ENCODE measurements around the gene DMRTC2.

The DMRTC2 gene

DNA sequence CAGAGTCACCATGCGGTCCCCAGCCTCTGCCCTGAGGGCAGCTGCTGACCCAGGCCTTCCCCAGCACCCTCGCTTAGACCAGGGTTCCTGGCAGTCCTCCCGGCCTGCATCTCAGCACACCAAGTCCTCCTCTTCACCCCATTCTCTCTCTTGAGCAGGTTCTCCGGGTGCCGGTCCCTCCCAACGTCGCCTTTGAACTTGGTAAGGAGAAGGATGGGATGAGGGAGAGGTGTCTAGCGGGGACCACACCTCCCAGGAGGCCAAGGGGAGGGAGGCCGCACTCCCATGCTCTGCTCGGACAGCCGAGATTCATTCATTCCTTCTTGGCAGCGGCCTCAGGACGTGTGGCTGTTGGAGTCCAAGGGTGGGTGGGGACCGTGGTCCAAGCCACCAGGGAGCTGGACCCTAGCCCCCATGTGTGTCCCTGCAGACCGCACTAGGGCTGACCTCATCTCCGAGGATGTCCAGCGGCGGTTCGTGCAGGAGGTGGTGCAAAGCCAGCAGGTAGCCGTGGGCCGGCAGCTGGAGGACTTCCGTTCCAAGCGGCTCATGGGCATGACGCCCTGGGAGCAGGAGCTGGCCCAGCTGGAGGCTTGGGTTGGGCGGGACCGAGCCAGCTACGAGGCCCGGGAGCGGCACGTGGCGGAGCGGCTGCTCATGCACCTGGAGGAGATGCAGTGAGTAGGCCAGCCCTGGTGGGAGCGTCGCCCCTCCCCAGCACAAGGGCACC lies 47.5 kb downstream of the DMRTC2 start:
- TF ChIP-seq ZFX (IDR thresholded peaks at IDR 0.05) = no peak
- TF ChIP-seq, protein P1, sequence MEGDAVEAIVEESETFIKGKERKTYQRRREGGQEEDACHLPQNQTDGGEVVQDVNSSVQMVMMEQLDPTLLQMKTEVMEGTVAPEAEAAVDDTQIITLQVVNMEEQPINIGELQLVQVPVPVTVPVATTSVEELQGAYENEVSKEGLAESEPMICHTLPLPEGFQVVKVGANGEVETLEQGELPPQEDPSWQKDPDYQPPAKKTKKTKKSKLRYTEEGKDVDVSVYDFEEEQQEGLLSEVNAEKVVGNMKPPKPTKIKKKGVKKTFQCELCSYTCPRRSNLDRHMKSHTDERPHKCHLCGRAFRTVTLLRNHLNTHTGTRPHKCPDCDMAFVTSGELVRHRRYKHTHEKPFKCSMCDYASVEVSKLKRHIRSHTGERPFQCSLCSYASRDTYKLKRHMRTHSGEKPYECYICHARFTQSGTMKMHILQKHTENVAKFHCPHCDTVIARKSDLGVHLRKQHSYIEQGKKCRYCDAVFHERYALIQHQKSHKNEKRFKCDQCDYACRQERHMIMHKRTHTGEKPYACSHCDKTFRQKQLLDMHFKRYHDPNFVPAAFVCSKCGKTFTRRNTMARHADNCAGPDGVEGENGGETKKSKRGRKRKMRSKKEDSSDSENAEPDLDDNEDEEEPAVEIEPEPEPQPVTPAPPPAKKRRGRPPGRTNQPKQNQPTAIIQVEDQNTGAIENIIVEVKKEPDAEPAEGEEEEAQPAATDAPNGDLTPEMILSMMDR (conservative IDR thresholded peaks at IDR 0.05) = no peak

DNA sequence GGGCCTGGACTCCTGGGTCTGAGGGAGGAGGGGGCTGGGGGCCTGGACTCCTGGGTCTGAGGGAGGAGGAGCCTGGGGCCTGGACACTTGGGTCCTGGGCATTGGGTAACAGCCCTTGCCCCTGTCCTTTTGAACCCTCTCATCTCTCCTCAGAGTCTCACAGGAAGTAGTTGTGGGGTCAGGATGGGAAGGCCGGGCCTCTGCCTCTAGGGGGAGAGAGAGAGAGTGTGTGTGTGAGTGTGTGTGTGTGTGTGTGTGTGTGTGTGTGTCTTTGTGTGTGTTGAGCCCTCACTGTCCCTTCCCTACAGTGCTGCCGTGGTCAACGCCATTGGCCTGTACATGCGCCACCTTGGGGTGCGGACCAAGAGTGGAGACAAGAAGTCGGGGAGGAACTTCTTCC lies 49.1 kb downstream of the DMRTC2 start:
- TF ChIP-seq ZFX (IDR thresholded peaks at IDR 0.05) = no peak
- TF ChIP-seq, protein P1 (conservative IDR thresholded peaks at IDR 0.05) = no peak
- H3K27ac ChIP-seq = no peak overlapping the region

More for the DNA sequence above, 47.5 kb downstream of the DMRTC2 start:
- H3K27ac ChIP-seq = no peak overlapping the region

DNA sequence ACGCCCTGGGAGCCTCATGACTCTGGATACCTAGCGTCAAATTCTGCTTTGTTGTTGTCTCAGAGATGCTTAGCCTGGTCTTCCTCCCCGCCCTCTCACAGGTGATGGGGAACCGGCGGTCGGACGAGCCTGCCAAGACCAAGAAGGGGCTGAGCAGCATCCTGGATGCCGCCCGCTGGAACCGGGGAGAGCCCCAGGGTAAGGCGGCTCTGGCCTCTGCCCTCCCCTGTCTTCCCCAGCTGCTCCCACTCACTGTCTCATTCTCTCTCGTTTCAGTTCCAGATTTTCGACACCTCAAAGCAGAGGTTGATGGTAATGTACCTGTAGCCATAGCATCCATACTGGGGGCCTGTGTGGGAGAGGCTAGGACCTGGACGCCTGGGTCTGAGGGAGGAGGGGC lies 49.5 kb downstream of the DMRTC2 start:
- TF ChIP-seq ZFX (IDR thresholded peaks at IDR 0.05) = no peak
- TF ChIP-seq, protein P1 (conservative IDR thresholded peaks at IDR 0.05) = no peak
- no peak overlapping the region for H3K27ac ChIP-seq

DNA sequence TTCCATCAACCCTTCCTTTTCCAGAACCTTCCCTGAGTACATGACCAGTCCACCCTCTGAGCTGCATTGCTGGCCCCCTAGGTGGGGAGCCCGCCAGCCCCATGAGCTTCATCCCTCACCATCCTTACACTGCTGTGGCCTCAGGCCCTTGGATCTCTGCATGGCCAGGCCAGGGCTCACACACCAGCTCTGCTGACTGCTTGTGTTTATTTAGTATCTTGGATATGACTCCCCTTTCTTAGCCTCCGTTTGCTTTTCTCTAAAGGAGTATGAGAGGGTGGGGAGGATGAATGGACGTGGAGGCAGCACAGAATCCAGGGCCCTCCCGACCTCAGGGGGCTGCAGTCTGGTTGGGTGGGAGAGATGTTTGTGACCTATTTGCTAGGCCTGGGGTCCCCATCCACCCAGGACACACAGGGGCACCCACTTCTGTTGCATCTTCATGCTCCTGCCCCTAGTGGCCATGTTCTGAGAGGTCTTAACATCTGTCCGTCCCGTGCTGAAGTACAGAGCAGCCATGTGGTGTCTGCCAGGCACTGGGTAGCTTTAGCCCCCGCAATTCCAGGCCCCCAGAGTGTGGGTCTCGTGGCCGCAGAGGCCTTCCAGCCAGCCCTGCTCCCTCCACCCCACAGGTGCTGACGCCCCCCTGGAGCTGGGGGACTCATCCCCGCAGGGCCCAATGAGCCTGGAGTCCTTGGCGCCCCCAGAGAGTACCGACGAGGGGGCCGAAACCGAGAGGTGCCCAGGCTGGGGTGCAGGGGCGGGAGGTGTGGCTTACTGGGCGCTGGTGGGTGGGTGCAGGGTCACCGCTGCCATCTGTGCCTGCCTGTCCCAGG lies 51.1 kb downstream of the DMRTC2 start:
- TF ChIP-seq ZFX (IDR thresholded peaks at IDR 0.05) = no peak
- TF ChIP-seq, protein P1 (conservative IDR thresholded peaks at IDR 0.05) = no peak; the same call in 1 of the 2 replicates
- H3K27ac ChIP-seq = no peak overlapping the region

DNA sequence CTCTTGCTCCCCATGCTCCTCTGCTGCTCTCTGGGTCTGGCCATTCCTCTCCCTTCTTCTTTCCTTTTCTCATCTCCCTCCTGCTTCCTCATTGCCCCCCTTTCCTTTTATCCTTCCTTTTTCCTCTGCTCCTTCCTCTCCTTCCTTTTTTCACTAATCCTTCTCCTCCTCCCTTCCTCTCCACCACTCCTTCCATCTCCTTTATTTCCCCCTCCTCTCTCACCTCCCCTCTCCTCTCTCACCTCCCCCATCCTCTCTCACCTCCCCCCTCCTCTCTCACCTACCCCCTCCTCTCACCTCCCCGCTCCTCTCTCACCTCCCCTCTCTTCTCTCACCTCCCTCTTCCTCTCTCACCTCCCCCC lies 51.7 kb downstream of the DMRTC2 start:
- H3K27ac ChIP-seq = no peak overlapping the region
- TF ChIP-seq, protein P1 (conservative IDR thresholded peaks at IDR 0.05) = no peak
- no peak for TF ChIP-seq ZFX (IDR thresholded peaks at IDR 0.05)

DNA sequence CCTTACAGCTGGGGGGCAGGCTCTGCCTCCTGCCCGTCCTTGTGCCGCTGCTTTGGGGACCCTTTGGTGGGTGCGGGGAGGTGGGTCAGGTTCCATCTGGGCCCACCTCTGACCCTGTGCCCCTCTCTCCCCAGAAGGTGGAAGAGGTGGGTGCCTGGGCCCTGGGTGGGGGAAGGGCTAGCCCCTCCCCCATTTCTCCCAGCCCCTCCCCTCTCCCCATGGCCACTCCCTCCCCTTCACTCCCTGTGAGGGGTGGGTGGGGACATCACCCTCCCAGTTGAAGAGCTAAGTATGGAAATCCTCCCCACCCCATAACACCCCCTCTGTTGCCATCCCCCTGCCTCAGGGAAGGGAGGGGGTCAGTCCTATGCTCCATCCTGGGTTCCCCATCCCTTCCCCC lies 52.3 kb downstream of the DMRTC2 start:
- no peak overlapping the region for H3K27ac ChIP-seq
- TF ChIP-seq, protein P1 (conservative IDR thresholded peaks at IDR 0.05) = no peak
- TF ChIP-seq ZFX (IDR thresholded peaks at IDR 0.05) = no peak

DNA sequence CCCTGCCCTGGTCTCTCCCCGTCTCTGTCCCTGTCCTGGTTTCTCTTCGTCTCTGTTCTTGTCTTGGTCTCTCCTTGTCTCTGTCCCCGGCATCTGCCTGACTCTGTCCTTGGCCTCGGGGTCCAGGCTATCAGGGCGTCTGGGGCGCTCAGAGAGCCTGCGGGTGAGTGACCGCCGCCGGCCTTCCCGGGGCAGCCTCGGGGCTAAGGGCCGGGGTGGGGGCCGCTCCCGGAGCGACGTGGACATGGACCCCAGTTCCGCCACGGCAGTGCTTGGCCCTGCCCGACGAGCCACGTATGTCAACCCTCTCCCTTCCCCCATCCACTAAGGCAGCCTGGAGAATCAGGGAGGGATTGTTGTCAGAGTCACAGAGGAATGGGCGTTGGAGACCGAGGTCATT lies 53.0 kb downstream of the DMRTC2 start:
- no peak overlapping the region for H3K27ac ChIP-seq
- no peak for TF ChIP-seq ZFX (IDR thresholded peaks at IDR 0.05)
- TF ChIP-seq, protein P1 (conservative IDR thresholded peaks at IDR 0.05) = no peak

All from C4-2B (cell line).